HTR-8/SVneo (cell line): Measurements from ENCODE around the gene FYCO1.
A peak's percentile ranks its signal among the peaks of the same experiment; 100 is the strongest.
"Not testable (repeated sequence)": the region's sequence is repeated elsewhere in the genome, so short reads cannot be mapped to it uniquely, and the experiment has no call there.

Experiments used
- DNase-seq: peaks from one replicate; pipeline ENCODE4 v3.0.0; 2011; ENCODE audit warnings: low spot score, mixed read lengths; ENCODE audit not compliant: insufficient read length
- FAIRE-seq: peaks from 2 replicates; lab custom pipeline; 2011; peaks lifted over from hg19 to GRCh38; lab: Jason Lieb, UNC

The FYCO1 gene

DNA sequence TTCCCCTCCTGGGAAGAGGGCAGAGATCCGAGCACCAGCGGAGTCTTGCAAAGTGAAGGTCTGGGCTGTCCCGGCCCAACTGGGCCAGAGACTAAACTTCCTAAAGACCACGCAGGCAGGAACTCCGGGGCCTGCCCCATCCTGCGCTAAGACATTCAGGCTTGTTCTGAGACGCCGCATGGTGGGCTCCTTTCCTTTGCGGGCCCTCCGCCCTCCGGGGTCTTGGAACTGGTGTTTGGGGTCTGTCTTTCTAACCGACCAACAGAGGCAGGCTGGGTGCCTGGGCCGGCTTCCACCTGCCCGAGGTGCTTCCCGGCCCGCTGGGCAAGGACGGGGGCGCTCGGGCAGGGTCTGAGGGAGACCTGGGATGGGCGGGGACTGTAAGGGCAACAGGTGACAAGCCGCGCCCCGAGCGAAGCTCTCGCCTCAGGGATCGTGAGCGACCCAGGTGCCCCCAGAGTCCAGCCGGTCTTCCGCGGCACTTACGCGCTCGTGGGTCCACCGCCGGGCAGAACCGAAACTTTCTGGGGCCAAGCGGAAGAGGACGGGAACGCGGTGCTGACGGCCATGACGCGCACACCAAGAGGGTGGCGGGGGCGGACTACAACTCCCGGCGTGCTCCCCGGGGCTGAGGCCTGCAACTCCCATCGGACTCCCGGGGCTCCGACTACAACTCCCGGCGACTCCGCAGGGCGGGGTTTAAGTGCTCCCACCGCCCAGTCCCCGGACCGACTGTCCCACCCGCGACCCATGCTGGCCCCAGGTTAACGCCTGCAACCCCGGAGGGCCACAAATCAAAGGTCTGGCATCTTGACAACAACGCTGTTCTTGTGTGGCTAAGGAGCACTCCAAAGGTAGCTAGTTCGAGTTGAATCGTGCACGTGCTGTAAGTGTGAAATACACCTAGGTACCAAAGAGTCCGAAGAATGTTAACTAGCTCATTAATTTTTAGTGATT is at the start of gene FYCO1:
Gene FYCO1 (minus strand): TSS at position 589 of the 957 bp plus-strand sequence. CDS start 10,914 bp downstream, outside the sequence.
- FAIRE-seq: peak; percentile 69
- peak; percentile 95 for DNase-seq

DNA sequence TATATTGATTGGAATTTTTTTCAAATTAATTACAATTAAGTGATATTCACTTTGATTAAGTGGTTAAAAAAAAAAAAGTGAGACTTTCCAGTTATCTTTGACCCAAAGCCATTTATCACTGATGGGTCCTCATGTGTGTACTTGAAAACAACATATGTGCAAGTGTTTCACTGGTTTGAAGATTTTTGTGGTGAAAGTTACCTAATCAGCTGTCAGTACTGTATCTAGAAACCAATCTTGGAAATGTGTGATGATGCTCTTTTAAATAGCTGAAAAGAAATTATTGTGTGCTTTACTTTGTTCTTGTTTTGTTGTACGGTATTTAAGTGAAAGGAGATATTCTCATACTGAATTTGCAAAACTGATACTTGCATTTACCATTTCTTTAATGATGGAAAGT is 43.3 kb upstream of the FYCO1 start:
- FAIRE-seq (no peak), DNase-seq (no peak)

DNA sequence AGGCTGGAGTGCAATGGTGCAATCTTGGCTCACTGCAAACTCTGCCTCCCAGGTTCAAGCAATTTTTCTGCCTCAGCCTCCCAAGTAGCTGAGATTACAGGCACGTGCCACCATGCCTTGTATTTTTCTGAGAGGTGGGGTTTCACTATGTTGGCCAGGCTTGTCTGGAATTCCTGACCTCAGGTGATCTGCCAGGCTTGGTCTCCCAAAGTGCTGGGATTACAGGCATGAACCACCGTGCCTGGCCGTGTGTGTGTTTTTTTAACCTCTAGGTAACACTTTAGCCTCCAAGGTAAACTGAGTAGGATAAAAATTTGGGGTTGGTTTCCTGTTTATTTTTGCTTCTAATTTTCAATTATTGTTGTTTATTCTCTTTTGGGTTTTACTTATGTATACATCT is 42.4 kb upstream of the FYCO1 start:
- not testable (repeated sequence) for DNase-seq, FAIRE-seq

DNA sequence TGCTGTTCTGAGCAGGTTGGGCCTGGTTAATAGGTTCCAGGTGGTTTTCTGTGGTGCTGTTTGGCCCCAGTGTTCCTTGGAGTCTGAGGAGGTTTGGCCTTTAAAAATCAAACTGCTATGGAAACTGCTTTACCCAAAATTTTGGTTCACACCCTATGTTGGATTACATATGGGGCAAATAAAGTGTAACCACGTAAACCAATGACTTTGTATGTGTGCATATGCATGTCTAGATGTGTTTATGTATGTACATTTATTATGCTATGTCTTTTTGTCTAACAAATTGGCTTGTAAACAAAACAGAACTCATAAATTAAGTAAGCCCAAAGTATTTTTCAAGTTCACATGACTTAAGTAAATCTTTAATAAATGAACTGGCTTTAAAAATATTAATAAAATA is 40.6 kb upstream of the FYCO1 start:
- DNase-seq: no peak
- no peak for FAIRE-seq

DNA sequence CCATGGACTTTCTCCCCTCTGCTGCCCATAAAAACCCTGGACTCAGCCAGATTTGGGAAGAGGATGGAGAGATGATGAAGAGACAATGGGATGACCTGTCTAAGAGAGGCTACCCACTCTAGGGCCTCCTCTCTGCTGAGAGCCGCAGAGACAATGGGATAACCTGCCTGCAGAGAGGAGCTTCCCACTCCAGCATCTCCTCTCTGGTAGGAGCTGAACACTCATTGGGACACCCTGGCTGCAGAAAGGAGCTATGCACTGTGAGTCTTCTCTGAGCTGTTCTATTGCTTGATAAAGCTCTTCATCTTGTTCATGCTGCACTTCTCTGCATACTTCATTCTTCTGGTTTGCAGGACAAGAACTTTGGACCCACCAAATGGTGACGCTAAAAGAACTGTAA is 36.1 kb upstream of the FYCO1 start:
- DNase-seq (no peak), FAIRE-seq (no peak)

DNA sequence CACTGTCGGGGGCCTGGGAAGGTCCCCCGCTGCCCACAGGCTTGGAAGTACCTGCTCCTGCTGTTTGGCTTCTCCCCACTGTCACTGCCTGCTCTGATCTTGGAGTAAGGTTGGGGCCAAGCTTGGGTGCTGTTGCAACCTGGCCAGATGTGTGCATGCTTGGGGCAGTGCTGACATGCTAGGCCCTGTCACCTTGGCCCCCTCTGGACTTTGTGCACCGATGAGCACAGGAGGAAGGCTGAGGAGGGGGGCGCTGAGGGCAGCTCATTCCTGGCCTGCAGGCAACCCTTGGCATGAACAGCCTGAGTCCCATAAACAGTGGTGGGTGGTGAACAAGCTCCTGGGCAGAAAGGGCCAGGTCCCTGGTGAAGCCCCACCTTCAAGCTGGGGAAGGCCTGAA is 35.6 kb upstream of the FYCO1 start:
- DNase-seq (no peak), FAIRE-seq (no peak)

DNA sequence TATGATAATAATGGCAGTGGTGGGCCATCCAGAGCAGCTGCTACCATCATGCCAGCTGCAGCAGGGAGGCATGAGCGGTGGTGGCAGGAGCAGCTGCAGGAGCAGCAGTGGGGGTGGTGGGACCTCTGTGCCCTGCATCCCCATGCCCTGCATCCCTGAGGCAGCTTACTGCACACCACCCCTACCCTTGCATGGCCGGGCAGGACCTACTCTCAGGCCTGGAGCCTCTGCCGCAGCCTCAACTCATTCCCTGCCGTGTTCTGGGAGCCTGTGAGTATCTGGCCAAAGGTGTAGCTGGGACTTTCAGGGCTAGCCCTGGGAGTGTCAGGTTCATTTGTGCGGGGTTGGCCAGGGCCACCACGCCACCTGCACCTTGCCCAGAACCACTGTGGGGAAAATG is 35.0 kb upstream of the FYCO1 start:
- FAIRE-seq (no peak), DNase-seq (no peak)

- FAIRE-seq: no peak
- DNase-seq: no peak
Observed at GRCh38 chr3:46029953-46030543, 34.4 kb upstream of the FYCO1 start.

GRCh38 chr3:46027736-46028397 is 32.2 kb upstream of the FYCO1 start:
- DNase-seq: no peak
- no peak for FAIRE-seq

DNA sequence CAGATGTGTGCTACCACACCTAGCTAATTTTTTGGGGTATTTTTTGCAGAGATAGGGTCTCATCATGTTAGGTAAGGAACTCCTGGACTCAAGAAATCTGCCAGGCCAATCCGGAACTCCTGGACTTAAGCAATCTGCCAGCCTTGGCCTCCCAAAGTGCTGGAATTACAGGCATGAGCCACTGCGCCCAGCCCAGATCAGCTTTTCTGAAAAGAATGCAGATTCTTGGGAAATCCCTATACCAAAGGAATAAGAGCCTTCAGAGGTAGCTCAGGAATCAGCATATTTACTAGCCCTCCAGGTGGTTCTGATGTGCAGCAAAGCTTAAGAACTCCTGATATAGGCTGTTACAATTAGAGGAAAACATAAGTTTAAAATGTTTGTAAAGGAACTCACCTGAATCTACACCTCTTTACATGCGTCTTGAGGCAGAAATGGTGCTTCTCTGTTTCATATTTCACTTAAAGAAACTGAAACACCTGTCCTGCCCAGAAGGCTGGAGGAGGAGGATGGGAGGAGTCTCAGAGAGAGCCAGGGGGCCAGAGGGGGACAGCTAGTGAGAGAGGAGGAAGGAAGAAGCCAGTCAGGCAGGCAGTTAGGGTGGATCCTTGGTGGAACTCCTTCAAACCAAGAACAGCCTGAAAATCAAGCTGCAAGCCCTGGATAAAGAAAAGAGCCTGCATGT is 31.5 kb upstream of the FYCO1 start, which contains the start of gene XCR1:
Gene XCR1 (minus strand): TSS at position 463 of the 685 bp plus-strand sequence. CDS start 5,536 bp downstream, outside the sequence.
- no peak for DNase-seq
- FAIRE-seq: no peak

- DNase-seq (no peak), FAIRE-seq (no peak)
Observed at GRCh38 chr3:46025139-46025538, 29.5 kb upstream of the FYCO1 start.

DNA sequence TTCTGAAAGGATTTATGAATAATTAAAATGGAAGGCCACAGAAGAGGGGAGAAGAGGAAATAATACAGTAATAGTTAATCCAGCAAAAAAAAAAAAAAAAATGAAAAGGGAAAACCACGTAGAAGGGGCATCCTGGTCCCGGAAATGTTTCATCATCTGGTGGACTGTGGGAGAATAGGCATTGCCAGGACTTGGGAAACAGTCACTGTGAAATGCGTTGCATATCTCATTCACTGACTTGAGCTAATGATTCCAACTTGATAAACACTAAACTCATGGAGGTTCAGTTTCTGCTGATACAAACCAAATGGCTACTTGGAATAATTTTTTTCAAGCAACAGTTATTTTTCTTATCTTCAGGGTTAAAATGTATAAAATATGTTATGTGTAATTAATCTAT is 28.5 kb upstream of the FYCO1 start:
- no peak for FAIRE-seq

GRCh38 chr3:46022909-46023785 is 27.5 kb upstream of the FYCO1 start:
- DNase-seq: no peak
- no peak for FAIRE-seq

More for the DNA sequence above, 28.5 kb upstream of the FYCO1 start:
- DNase-seq: no peak

DNA sequence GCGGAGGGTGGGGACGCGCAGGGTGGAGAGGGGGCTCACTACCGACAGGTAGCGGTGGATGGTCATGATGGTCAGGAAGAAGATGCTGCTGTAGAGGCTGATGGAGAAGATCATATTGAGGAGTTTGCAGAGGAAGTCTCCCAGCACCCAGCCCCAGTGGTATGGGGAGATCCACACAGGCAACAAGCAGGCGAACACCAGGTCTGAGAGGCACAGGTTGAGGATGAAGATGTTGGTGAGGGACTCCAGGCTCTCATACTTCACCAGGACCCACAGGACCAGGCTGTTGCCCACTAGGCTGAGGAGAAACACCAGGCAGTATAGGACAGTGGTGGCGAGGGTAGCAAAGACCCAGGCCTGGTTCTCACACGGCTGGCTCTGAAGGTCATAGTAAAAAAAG is 25.9 kb upstream of the FYCO1 start:
- DNase-seq (no peak), FAIRE-seq (no peak)

GRCh38 chr3:46020766-46021510 is 25.3 kb upstream of the FYCO1 start:
- no peak for DNase-seq
- FAIRE-seq: no peak

- no peak for FAIRE-seq
- no peak for DNase-seq
Observed at GRCh38 chr3:46019707-46020106, 24.1 kb upstream of the FYCO1 start.

GRCh38 chr3:46017720-46018119 is 22.1 kb upstream of the FYCO1 start:
- no peak for FAIRE-seq
- no peak for DNase-seq

DNA sequence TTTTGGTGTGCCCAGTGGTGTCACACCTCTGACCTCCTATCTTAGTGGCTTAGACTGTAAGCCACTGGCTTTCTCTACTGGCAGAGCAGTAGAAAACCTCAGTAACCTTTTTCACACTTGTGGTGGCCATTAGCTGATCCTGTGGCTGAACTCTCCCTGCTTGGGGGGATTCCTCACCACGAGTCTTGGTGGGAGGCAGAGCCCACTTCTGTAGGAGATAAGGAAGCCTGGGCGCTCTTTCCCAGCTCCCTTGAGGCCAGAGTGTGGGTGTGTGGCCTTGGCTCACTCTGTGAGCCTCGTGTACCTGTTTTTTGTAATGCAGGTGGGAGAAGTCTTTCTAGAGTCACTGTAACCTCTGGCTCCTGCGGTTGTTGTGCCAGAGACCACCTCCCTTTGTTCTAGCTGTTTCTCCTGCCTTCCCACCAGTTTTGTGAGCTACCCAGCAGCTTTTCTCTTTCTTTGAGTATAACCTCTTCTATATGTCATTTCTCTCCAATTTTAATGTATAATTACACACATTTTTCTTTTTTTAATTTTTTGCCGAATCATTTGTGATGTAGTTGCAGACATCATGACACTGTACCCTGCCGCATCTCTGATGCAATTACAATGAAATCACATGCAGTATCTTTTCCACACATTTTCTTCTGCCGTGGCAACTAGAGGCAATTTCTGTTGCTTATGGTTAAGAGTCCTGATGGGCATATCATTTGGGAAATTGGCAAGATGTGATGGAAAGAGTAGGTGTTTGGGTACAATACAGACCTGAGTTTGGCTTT is 17.9 kb upstream of the FYCO1 start:
- FAIRE-seq (no peak), DNase-seq (no peak)
